ENCODE data around the gene ZBTB24.
"Not testable (repeated sequence)": the region's sequence is repeated elsewhere in the genome, so short reads cannot be mapped to it uniquely, and the experiment has no call there.

Gene ZBTB24

DNA sequence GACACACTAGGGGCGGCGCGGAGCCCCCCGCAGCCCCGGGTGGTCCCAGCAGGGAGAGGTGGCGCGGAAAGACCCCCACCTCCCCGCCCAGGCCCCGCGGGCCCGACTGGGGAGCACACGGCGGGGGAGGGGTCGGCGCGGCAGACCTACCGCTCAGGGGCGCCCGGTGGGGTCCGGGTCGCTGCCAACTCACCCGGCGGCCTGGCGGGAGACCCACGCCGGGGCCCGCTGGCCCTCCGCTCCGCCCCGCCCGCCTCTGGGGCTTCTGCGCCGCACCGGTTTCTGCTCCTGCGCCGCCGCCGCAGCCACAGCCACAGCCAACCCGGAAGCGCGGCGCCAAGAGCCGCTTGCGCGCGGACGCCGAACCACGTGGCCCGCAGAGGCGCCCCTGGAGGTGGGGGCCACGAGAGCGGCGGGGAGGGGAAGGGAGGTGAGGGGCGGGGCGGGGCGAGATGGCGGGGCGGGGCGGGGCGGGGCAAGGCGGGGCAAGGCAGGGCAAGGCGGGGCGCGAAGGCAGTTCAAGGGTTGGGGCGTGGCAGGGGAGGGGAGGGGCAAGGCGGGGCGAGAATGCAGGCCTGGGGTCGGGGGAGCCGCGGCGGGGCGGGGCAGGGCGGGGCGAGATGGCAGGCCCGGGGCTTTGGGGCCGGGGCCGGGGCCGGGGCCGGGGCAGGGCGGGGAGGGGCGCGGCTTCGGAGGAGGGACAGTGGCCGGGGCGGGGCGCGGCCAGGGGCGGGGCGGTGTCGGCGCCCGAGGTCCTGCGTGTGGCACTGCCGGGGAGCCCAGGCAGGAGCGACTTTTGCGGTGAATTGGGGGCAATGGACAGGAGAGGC lies at the start of gene ZBTB24:
TSS of gene ZBTB24 (minus strand) at position 315 of the 830 bp plus-strand sequence. CDS start 1,193 bp downstream, outside the sequence.
- DNase-seq (ENCODE audit: low read depth in 2 of 2): peak; percentile 72 to 79

- DNase-seq (ENCODE audit: low read depth in 2 of 2): no peak
Observed at GRCh38 chr6:109531446-109531845, 48.4 kb upstream of the ZBTB24 start.

DNA sequence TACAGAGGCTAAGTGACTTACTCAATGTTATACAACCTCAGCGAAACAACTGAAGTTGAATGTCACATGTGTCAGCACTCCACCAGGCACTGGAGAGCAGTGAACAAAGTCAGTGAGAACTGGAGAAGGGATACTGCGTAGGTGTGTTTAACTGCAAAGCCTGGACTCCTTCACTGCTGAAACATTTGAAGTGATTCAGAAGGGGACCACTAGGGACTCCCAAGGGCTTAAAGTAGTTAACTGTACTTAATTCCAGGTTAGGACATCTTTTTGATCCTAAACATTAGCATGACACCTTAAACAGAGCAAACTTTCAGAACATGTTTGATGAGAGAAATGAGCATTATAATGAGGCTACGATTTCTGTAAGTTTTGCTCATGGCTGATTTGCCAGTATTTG lies 45.0 kb upstream of the ZBTB24 start:
- DNase-seq (ENCODE audit: low read depth in 2 of 2): no peak

GRCh38 chr6:109526905-109527628 lies 44.0 kb upstream of the ZBTB24 start:
- DNase-seq (ENCODE audit: low read depth in 2 of 2): peak; percentile 1 to 24

GRCh38 chr6:109524129-109524528 lies 41.1 kb upstream of the ZBTB24 start:
- DNase-seq (ENCODE audit: low read depth in 2 of 2): no peak

GRCh38 chr6:109523478-109523877 lies 40.5 kb upstream of the ZBTB24 start:
- no peak for DNase-seq (ENCODE audit: low read depth in 2 of 2)

DNA sequence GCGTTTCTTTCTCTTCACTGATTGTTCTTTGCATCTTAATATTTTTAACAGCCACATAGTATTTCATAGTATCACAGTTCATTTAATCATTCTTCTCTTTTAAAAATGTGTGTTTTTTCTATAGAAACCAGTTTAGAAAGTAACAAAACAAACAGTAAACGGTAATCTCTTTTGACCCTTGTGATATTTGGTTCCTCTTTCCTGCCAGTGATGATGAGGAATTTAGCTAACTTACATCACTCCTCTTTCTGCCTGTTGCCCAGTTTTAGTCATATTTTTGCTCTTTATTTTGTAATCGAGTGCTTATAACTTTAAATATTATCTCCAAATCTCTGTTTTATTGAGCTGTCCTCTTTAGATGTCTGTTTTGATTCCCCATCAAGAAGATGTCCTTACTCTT lies 38.1 kb upstream of the ZBTB24 start:
- DNase-seq (ENCODE audit: low read depth in 2 of 2): no peak

- not testable (repeated sequence) for DNase-seq (ENCODE audit: low read depth in 2 of 2)
Observed at GRCh38 chr6:109519647-109520046, 36.6 kb upstream of the ZBTB24 start.

DNA sequence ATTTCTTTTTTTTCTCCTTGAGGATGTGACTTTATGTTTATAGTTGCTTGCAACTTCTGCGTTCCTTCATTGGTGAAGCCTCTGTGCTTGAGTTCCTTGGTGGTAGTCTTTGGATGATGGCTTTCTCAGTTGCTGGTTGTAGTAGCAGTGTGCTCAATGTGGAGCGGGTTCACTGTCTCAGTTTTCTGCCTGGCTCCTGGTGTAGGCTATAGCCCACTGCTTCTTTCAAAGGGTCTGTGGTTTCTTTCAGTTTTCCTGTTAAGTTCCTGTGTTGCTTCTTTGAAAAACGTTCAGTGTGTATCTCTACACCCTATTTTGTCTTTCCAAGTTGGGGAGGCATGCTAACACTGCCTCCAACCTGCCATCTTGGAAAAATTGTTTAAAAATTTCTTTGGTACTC lies 33.9 kb upstream of the ZBTB24 start:
- no peak for DNase-seq (ENCODE audit: low read depth in 2 of 2)

GRCh38 chr6:109515781-109516409 lies 32.9 kb upstream of the ZBTB24 start:
- no peak for DNase-seq (ENCODE audit: low read depth in 2 of 2)

DNA sequence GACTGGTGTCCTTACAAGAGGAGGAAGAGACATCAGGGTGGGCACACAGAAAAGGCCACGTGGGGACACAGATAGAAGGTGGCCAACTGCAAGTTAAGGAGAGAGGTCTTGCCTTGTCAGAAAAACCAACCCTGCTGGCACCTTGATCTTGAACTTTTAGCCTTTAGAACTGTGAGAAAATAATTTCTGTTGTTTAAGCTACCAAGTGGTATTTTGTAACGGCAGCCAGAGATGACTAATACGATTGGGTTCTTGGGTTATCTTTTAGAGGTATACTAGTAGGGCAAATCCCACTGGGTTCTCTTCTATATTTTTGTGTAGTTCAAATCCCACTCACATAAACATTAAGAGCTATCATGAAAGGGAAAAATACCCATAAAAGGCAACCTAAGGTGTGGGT lies 31.9 kb upstream of the ZBTB24 start:
- DNase-seq (ENCODE audit: low read depth in 2 of 2): no peak

DNA sequence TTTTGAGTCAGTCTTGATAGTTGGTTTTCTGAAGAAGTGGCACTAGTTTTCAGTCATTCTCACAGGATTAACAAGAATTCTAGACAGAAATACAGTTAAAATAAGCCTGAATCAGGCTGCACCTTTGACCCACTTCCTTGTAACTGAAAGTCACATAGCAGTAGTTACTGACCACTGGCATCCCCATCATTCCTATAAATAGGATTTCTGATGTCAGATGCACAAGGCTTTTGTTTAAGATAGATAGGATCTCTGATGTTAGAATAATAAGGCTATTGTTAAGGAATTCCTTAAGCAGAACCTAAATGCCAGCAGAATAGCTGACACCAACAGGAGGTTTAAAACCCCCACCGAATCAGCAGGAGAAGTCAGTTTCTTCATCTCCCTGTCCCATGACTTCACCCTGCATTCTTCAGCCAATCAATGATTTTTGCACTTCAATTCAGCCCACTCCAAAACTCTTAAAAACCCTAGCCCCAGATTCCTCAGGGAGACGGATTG lies 30.6 kb upstream of the ZBTB24 start:
- no peak for DNase-seq (ENCODE audit: low read depth in 2 of 2)

DNA sequence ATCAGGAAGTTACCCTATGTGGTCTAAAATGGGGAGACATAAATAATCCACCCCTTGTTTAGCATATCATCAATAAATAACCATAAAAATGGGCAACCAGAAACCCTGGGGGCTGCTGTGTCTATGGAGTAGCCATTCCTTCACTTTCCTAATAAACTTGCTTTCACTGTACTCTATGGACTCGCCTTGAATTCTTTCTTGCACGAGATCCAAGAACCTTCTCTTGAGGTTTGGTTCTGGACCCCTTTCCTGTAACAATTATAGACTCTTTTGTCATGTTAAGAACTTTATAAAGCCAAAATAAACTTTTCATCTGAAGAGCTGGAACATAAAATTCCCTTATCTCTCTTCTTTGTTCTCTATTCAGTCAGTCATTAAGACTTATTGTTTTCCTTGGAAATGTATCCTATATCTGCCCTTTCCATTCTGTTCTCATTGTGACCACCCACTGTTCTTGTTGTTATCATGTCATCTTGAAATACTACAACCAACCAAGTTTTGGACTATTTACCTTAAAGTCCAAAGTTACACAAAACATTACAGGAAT lies 29.3 kb upstream of the ZBTB24 start:
- no peak for DNase-seq (ENCODE audit: low read depth in 2 of 2)

DNA sequence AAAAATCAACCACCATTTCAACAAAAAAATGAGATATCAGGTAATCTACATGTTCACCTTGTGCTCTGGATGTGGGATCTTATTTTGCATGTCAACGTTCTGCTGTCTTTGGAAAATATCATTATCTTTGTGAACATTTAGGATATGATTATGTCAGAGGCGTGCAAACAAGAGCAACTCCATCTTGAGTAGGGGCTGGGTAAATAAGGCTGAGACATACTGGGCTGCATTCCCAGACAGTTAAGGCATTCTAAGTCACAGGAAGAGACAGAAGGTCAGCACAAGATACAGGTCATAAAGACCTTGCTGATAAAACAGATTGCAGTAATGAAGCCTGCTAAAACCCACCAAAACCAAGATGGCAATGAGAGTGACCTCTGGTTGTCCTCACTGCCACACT lies 28.8 kb upstream of the ZBTB24 start:
- no peak for DNase-seq (ENCODE audit: low read depth in 2 of 2)

- DNase-seq (ENCODE audit: low read depth in 2 of 2): no peak
Observed at GRCh38 chr6:109510358-109510757, 27.3 kb upstream of the ZBTB24 start.

DNA sequence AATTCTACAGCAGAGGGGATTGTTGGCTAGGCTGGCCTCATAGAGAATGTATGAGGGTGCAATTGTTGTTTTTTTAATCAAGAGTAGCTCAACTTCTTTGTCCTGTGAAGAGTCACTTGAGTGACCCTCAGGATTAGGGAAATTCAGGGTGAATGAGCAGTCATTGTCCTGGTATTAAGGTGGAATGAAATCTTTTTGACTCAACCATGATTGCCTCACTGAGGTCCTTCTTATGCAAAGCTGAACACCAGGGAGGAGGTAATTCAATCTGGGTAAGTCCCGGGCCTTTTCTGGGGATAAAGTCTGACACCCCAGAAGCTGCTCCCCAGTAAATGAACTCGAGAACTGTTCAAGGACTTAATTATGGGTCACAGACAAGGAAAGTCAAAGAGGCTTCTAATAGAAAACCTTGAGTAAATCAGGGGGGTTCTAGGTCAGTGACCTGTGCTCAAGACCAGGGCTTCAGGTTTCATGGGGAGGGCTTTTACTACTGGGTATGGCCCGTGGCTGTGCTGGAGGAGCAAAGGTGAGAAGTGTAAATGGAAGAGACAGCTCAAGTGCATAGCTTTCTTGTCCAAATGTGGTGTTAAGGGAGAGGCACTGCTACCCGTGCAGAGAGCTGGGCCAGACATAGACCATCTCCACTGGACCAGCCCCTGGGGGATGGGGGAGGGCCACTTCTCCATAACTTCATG lies 25.3 kb upstream of the ZBTB24 start:
- no peak for DNase-seq (ENCODE audit: low read depth in 2 of 2)

DNA sequence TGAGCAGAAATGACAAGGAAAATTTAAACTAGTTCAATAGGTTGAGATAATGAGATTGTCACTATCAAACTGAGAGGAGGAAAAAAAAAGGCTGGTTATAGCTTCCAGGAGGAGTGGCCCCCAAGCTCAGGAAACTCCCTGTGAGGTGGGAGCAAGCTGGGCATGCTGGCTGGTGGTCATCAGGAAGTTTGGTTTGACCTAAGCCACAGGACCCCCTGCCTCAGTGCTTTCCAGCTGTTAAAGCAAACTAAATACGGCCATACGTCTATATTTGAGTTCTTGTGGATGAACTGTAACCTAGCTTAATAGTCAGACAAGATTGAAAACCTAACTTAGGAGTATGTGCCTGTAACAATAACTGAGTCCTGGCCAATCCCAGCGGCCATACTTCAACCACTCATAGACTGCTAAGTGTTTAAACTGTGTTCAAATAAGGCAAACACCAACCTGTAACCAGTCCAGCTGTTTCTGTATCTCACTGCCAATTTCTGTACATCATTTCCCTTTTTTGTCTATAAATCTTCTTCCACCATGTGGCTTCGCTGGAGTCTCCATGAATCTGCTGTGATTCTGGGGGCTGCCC lies 24.6 kb upstream of the ZBTB24 start:
- no peak for DNase-seq (ENCODE audit: low read depth in 2 of 2)

GRCh38 chr6:109506841-109507240 lies 23.8 kb upstream of the ZBTB24 start:
- no peak for DNase-seq (ENCODE audit: low read depth in 2 of 2)

- no peak for DNase-seq (ENCODE audit: low read depth in 2 of 2)
Observed at GRCh38 chr6:109506314-109506713, 23.3 kb upstream of the ZBTB24 start.

DNA sequence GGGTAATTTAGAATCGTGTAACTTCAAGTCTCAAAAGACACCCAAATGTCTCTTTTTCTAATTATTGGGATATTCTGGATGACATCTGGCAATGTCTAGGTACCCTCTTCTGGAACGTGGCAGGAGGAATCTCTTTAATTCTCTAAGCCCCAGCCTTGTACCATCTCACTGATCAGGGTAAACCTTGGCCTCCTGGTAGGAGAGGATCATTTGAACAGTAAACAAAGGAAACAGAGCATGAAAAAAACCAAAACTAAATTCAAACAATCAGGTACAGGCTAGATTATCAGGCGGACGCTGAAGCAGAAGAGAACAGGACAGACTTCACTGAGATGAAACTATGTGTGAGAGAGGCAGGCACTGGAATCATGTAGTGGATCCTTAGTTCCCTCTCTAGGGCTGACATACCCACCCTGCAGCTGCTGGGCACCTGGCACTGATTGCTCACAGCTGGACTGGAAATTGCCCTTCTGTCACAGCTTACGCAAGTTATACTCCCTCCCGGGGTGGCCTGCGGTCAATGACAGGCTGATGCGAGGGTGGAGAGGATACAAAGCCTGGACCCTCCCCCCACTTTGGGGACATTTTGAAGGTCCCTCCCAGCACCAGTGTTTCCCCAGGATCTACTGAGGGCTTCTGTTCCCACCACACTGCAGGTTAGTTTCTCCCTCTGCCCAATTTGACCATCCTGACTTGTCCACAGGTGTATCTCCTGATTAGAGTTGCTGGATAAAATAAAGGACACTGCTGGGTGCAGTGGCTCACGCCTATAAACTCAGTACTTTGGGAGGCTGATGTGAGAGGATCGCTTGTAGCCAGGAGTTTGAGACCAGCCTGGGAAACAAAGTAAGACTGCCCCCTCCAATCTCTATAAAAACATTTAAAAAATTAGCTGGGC lies 20.6 kb upstream of the ZBTB24 start:
- DNase-seq (ENCODE audit: low read depth in 2 of 2): no peak
